ENCODE data around the gene MMP28.

DNA sequence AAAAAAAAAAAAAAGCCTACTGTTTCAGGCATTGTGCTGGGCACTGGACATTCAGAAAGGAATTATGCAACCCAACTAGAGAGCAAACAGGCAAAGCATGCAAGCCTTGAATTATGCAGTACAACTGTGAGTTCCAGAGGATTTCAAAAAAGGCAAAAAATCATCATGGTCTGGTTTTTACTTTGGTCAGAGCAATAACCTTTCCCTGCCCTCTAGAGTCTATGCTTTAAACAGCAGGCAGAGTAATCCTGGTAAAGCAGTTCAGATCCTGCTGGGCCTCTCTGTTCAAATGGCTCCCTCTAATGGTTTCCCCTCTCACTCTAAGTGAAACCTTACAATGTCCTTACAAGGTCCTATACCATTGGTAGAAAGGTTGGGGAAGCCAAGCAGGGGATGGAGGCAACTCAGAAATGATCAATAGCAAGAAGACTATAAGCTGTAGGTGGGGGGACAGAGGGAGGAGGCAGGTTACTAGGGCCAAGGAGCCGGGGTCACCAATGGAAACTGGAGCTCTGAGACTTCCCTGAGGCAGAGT, 9.3 kb upstream of the MMP28 start:
- TF ChIP-seq EP300 (IDR thresholded peaks at IDR 0.05) (no peak), POLR2A (IDR thresholded peaks at IDR 0.05; ENCODE audit: low read depth) (no peak), POLR2AphosphoS5 (IDR thresholded peaks at IDR 0.05) (peak; percentile 43 to 72)
- TF ChIP-seq, protein P1, sequence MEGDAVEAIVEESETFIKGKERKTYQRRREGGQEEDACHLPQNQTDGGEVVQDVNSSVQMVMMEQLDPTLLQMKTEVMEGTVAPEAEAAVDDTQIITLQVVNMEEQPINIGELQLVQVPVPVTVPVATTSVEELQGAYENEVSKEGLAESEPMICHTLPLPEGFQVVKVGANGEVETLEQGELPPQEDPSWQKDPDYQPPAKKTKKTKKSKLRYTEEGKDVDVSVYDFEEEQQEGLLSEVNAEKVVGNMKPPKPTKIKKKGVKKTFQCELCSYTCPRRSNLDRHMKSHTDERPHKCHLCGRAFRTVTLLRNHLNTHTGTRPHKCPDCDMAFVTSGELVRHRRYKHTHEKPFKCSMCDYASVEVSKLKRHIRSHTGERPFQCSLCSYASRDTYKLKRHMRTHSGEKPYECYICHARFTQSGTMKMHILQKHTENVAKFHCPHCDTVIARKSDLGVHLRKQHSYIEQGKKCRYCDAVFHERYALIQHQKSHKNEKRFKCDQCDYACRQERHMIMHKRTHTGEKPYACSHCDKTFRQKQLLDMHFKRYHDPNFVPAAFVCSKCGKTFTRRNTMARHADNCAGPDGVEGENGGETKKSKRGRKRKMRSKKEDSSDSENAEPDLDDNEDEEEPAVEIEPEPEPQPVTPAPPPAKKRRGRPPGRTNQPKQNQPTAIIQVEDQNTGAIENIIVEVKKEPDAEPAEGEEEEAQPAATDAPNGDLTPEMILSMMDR (IDR thresholded peaks at IDR 0.05), result peak; percentile 90 to 99 (median 91)
